DMS114 treated with DMSO at 0.1 percent for 48 hours (cell line): ENCODE results near the gene MRPL41.
A peak's percentile ranks its signal among the peaks of the same experiment; 100 is the strongest.
"Not testable (repeated sequence)": the region's sequence is repeated elsewhere in the genome, so short reads cannot be mapped to it uniquely, and the experiment has no call there.

ENCODE experiments used
- DNase-seq: peaks from one replicate; lab custom pipeline; 2025; ENCODE audit not compliant: unreplicated experiment; lab: John Stamatoyannopoulos, UW

MRPL41 gene

DNA sequence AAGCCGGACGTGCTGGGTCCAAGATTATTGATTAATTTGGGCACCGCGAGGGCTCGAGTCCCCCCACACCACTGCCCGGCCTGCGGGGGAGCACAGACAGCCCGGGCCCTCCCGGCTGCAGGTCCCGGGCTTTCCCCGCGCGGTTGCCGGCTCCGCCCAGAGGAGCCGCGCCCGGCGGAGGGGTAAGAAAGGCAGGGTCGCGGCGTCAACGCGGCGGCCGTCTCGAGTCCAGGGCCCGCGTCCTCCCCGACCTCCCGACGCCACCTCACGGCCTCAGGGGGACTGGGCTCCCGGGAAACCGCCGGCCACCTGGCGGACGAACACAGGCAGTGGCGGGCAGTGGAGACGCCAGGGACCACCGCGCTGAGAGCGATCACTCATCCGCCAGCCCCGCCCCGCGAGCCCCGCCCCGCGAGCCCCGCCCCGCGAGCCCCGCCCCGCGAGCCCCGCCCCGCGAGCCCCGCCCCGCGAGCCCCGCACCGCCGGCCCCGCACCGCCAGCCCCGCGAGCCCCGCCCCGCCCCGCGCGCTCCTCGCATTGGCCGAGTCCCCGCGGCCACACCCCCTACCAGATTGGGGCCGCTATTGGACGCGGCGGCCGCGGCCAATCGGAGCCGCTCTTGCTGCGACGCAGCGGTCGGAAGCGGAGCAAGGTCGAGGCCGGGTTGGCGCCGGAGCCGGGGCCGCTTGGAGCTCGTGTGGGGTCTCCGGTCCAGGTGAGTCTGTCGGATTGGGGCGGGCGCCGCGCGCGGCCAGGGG is at the start of gene MRPL41:
Gene MRPL41, plus strand, starts transcription at position 616 of the 758 bp plus-strand sequence. CDS start 203 bp downstream, outside the sequence.
- peak; percentile 49 for DNase-seq

DNA sequence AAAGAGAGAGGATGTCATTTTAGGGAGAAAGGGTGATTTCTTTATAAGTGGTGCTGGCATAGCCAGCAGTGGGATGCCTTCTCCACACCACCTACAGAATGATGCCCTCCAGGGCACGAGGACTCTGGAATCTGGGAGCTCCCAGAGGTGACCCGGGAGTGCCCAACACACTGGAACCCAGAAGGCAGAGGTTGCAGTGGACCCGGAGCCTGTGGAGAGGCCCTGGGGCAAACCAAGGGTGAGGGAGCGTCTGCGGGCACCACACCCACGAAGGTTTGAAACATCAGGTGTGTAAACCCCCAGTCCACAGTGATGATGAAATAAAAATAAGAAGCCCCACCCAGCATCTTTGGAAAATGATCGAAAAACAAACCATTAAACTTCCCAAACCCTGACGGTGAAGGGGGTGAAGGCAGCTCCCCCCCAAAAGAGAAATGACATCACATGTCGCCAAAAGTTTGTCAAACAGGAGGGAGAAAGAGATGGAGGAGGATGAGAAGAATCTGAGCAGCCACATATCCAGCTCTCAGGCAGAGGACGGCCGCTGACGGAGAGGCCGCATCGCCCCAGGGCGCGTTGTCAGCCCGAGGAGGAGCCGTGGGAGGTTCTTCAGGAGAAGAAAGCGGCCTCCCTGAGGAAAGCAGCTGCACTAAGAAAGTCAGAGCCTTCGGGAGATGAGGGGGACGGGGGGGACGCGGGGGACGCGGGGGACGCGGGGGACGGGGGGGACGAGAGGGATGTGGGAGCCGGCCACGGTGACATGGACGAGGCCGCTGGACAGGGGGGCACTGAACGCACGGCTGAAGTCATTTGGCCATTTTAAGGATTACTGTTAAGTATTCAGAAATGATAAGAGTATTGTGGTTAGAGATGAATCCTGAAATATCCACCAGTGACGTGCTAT is 49.4 kb upstream of the MRPL41 start:
- no peak for DNase-seq

DNA sequence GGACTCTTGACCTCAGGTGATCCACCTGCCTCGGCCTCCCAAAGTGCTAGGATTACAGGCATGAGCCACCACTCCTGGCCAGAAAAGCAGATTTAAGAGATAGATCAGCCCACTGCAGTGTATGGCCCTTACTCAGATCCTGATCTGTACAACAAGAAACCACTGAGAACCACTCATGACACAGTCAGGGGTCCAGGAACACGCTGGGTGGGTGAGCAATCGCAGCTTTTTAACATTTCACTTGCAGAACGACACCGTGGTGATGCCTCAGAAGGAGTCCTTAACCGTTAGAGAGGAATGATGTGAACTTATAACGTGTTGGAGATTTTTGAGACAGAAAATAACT is 47.3 kb upstream of the MRPL41 start:
- no peak for DNase-seq

DNA sequence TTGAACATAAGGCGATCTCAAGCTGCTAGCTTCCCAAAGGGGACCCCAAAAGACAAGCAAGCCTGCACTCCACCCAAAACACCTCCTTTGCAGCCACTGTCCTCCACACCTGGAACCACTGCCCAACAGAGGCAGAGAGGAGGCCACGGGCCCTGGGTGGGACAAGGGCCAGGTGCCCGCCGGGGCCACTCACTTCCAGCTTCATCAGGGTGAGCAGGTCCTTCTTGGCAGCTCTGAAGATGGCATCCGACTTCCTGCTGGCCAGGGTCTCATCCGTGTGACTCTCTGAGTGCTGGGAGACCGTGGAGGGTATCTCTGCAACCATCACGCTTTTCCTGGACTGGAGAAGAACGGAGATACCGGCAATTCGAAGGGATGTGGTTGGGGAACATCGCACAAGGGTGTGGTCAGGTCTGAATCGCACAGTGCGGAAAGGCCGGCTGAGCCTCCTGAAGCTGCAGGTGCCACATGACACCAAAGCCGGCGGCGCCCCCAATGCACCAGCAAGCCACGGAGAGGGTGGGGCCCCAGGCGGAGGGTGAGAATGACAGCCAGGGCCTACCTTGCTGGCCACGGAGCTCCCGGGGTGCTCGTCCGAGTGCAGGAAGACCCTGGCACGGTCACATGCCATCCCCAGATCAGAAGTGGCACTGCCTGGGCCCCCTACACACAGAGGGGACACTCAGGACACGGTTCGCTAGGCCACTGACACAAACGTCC is 46.1 kb upstream of the MRPL41 start:
- no peak for DNase-seq

DNA sequence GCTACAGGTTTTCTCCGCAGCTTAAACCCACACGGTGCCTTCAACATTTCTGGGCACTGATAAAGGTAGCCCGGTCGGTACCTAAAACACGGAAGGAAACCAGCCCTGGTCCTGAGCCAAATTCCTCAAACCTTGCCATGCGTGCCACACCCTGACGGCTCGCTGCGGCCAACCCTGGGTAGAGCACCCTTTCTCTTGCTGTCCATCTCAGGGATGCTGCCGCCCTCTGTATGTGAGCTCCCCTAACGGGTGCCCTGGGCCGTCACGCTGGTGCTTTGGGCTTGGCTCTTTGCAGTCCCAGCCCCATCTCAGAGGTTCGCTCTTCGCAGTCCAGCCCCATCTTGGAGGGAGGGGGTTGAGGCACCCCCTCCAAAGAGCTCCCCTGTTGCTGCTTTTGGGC is 45.4 kb upstream of the MRPL41 start:
- DNase-seq, result no peak

DNA sequence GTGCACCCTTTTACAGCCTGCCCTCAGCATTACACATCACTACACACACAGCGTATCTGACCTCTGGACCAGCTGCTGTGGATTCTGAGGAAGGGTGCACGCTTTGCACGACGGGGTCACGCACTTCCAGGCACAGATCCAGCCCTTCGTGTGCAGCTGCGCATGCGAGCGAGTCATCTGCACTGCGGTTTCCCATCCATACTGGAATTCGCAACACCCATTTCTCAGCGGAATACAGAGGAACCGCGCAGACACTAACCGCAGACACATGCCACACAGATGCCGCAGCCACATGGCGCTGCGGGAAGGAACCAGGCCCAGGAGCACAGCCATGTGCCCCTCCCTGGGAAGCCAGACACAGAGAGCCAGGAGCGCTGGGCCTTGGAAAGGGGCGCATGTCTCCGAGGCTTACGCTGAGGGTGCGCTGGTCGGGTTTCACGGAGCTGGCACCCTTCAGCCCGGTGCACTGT is 44.9 kb upstream of the MRPL41 start:
- DNase-seq, result no peak

DNA sequence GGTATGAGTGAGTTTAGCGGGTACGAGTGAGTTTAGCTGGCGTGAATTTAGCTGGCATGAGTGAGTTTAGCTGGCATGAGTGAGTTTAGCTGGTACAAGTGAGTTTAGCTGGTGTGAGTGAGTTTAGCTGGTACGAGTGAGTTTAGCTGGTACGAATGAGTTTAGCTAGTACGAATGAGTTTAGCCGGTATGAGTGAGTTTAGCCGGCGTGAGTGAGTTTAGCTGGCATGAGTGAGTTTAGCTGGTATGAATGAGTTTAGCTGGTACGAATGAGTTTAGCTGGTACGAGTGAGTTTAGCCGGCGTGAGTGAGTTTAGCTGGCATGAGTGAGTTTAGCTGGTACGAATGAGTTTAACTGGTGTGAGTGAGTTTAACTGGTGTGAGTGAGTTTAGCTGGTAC is 42.5 kb upstream of the MRPL41 start:
- DNase-seq, result no peak

DNA sequence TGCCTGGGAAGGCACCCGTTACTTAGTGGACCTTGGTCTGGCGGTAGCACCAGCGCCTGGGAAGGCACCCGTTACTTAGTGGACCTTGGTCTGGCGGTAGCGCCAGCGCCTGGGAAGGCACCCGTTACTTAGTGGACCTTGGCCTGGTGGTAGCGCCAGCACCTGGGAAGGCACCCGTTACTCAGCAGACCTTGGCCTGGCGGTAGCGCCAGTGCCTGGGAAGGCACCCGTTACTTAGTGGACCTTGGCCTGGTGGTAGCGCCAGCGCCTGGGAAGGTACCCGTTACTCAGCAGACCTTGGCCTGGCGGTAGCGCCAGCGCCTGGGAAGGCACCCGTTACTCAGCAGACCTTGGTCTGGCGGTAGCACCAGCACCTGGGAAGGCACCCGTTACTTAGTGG is 40.6 kb upstream of the MRPL41 start:
- DNase-seq, result not testable (repeated sequence)

DNA sequence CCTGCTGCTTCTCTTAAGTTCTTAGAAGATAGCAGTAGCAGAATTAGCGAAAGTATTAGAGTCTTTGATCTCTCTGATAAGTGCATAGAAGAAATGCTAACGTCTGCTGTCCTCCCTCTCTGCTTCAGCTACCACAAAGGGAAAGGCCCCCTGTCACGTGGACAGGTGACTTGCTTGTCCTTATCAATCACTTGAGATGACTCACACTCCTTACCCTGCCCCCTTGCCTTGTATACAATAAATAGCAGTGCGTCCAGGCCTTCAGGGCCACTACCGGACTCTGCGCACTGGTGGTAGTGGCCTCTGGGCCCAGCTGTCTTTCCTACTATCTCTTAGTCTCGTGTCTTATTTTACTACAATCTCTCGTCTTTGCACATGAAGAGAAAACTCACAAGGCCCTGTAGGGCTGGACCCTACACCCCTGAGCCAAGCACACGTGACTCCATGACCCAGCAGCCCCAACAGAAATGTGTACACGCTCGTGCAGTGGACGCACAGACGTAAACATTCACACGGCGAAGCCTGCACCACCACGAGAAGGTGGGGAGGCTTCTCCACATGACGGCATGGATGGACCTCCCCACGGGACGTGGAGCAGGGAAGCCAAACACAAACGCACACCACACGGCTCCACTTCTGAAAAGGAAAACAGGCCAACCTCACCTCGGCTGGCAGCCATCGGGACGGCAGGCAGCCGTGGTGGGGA is 39.8 kb upstream of the MRPL41 start:
- DNase-seq, result no peak

DNA sequence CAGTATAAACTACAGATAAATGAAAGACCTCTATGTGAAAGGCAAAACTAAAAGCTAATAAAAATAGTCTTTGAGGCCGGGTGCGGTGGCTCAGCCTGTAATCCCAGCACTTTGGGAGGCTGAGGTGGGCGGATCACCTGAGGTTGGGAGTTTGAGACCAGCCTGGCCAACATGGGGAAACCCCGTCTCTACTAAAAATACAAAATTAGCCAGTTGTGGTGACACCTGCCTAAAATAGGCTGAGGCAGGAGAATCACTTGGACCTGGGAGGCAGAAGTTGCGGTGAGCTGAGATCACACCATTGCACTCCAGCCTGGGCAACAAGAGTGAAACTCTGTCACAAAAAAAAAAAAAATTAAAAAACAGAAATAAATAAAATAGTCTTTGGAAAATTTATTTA is 38.5 kb upstream of the MRPL41 start:
- DNase-seq, result not testable (repeated sequence)

DNA sequence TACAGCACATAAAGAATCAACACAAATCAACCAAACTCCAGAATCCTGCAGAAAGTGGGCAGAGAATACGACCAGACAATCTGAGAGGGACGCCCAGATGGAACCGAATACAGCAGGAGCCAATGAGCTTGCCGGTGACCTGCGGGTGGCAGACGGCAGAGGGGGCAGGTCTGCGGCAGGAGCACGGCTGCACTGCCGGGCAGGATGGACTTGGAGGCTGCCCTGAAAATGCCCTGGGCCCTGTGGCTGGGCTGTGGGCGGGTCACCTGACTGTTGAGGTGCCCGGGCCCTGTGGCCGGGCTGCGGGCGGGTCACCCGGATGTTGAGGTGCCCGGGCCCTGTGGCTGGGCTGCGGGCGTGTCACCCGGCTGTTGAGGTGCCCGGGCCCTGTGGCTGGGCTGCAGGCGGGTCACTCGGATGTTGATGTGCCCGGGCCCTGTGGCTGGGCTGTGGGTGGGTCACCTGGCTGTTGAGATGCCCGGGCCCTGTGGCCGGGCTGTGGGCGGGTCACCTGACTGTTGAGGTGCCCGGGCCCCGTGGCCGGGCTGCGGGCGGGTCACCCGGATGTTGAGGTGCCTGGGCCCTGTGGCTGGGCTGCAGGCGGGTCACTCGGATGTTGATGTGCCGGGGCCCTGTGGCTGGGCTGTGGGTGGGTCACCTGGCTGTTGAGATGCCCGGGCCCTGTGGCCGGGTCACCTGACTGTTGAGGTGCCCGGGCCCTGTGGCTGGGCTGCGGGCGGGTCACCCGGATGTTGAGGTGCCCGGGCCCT is 37.7 kb upstream of the MRPL41 start:
- not testable (repeated sequence) for DNase-seq

DNA sequence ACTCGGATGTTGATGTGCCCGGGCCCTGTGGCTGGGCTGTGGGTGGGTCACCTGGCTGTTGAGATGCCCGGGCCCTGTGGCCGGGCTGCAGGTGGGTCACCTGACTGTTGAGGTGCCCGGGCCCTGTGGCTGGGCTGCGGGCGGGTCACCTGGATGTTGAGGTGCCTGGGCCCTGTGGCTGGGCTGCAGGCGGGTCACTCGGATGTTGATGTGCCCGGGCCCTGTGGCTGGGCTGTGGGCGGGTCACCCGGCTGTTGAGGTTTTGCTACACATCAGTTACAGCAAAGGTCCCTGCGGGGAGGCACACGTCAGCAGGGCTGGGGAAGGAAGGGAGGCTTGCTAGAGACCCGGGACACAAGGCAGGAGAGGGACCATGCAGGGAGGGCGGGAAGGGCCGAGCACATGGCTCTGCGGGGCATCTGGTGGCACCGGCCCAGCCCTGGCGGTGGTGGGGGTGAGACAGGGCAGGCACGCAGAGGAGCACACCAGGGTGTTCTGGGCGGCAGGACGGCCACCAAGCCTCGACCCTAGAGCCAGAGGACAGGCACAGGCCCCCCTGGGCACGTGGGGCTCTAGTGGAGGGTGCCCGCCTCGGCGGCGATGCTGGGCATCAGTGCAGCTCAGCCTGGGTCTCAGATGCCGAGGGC is 36.9 kb upstream of the MRPL41 start:
- no peak for DNase-seq

DNA sequence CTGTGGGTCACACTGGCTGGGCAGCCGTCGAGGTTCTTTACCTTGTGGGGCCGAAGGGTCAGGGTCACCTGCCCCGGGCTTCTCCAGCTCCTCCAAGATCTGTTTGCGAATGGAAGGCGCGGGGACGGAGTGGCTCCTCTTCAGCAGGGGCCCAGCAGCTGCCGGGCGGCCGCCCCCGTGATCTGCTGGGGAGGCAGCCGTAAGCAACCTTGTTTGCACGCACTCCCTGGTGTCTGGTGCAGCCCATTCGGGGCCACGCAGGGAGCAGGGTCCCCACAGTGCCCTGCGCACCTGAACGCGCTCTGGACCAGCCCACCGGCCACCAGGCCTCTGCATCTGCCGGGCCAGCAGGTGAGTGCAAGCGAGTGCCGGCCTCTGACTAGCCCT is 36.3 kb upstream of the MRPL41 start:
- no peak for DNase-seq

DNA sequence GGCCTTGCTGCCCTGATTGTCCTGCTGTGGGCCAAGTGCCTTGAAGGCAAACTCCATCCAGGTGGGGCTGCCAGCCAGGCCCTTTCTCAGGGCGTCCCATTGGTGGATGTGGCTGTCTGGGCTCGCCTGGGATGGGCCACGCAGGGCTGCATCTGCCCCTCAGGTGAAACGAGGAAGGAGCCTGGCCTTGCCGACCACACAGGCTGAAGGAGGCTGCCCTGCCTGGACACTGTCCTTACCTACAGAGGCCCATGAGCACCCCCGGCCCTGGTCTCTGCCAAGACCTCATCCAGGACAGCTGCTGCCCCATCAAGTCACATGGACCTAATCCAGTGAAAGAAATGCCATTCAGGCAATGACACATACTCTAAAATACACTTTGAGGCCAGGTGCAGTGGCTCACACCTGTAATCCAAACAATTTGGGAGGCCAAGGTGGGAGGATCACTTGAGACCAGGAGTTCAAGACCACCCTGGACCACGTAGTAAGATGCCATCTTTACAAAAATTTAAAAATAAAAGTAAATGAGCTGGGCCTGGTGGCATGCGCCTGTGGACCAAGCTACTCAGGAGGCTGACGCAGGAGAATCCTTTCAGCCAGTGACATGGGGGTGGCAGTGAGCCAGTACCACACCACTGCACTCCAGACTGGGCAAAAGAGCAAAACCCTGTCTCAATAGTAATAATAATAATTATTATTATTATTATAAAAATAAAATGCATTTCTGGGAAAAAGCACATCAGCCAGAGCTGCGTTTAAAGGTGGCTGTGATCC is 35.3 kb upstream of the MRPL41 start:
- no peak for DNase-seq

DNA sequence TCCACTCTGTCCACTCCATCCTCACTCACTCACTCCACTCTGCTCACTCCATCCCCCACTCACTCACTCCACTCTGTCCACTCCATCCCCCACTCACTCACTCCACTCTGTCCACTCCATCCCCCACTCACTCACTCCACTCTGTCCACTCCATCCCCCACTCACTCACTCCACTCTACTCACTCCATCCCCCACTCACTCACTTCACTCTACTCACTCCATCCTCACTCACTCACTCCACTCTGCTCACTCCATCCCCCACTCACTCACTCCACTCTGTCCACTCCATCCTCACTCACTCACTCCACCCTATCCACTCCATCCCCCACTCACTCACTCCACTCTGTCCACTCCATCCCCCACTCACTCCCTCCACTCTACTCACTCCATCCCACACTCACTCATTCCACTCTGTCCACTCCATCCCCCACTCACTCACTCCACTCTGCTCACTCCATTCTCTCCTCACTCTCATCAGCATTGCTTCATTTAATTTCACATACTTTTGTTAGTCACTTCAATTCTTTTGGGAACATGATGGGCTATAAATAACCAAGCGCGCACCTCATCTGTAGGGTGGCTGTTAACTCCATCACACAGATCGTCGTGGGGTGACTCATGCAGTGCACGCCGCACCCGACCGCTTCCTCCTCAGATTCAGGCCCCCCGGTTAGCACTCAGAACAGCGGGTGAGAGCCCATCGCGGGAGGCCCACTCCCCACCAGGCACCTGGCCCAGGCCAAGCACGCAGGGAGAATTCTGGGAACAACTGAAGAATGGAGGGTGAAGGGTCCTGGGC is 32.8 kb upstream of the MRPL41 start:
- not testable (repeated sequence) for DNase-seq

DNA sequence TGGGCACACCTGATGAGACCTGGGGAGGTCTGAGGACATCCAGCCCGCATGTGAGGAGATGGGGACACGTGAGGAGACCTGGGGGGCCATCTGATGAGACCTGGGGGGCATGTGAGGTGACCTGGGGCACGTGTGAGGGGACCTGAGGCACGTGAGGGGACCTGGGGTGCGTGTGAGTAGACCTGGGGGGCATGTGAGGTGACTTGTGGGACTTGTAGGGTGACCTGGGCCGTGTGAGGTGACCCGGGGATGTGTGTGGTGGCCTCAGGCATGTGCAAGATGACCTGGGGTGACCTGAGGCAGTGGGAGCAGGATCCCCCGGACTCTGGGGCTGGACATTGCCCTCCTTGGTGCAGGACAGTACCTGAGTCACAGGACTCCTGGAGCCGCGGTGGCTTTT is 32.1 kb upstream of the MRPL41 start:
- no peak for DNase-seq

DNA sequence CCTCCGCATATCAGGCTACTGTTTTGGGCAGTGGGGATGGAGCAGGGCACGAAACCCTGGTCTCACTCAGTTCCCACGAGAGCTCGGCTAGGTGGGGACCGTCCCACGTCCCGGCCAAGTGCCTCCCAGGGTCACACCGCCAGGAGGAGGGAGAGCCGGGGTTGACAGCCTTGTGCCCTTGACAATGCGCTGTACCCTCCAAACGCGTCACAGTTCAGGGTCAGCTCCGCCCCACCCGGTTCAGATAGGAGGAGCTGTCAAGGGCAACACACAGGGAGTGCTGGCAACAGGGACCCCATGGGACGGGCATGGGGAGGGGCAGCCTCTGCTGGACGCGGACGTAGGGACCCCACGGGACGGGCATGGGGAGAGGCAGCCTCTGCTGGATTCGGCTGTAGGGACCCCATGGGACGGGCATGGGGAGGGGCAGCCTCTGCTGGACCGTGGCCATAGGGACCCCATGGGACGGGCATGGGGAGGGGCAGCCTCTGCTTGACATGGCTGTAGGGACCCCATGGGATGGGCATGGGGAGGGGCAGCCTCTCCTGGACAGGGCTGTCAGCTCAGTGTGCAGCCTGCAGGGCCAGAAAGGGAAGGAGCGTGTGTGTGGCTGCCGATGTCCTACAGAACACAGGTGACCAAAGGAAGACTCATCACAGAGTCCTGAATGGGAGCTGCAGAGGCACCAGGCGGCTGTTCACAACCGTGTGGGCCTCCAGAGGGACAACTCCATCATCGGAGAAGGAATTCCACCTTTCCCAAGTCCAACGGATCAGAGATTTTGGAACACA is 30.9 kb upstream of the MRPL41 start:
- no peak for DNase-seq
